ENCODE data around the gene ADRM1.

DNA sequence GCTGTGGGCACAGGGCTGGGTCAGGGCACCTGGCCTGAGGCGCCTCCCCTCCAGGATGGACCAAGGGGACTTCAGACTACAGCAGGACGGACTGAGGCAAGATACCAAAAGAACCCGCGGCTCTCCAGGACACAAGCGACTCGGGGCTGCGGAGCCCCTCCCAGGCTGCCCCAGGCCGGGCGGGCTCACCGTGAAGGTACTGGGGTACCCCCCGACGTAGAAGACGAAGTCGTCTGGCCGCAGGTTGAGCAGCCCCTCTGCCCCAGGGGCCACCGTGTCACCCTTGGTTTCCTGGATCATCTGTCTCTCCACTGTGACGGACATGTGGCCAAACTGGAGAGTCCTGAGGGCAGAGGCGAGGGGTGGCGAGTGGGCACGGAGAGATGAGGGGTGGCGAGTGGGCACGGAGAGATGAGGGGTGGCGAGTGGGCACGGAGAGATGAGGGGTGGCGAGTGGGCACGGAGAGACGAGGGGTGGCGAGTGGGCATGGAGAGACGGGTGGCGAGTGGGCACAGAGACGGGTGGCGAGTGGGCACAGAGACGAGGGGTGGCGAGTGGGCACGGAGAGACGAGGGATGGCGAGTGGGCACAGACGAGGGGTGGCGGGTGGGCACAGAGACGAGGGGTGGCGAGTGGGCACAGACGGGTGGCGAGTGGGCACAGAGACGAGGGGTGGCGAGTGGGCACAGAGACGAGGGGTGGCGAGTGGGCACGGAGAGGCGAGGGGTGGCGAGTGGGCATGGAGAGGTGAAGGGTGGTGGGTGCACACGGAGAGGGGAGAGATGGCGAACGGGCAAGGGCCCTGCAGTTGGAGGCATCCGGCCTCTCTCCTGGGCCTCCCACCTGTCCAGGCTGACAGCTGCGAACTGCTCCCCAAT, 10.9 kb downstream of the ADRM1 start:
- TF ChIP-seq CTCF (IDR thresholded peaks at IDR 0.05; ENCODE audit: low read length) (no peak), EZH2 (IDR thresholded peaks at IDR 0.05; ENCODE audit: borderline replicate concordance, low read length) (no peak)
